ENCODE data around the gene RNLS. TPM values are rescaled to one million over a fixed set of nuclear protein-coding genes. Genes with fewer than 3 reads are reported as not detected.

Gene RNLS
- 10 to 100 TPM; 16.5 to 17.6 (median 17.5) TPM for polyA plus RNA-seq (ENCODE audit: insufficient read length in 3 of 3)

DNA sequence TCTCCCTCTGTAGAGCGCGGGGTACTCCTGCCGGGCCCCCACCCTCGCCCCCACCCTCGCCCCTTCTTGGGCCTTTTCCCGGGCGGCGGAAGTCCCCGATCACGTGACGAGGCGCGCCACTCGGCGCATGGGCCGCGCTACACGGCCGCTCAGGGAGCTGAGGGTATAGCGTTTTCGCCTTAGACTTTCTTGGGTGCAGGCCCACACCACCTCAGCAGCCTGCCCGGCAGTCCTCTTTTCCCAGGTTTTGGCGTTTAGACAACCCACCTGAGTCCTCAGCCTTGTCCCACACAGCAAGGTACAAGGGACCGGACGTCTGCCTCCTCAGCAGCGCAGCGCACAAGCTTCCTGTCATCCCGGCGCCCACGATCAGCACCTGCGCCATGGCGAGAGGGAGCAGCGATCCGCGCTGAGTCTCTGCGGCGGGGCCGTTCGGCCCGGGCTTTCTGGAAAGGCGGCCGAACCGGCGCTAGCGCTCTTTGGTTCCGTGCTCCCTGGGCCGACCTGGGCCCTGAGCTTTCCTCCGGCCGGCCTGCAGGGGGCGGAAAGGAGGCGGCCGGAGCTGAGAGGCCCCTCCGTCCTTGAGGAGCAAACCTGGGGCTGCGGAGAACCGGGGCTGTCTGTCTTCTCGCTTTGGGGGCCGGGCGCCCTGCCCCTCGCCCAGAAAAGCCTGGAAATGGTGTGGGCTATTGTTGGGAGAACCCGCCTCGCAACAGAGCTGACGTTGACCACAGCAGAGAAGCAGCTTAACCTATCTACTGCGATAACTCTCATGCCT lies at the start of gene RNLS:
Gene RNLS (minus strand): TSS at position 513 of the 778 bp plus-strand sequence.
- DNase-seq (ENCODE audit: low read depth in 3 of 3, low spot score in 2 of 3): peak; percentile 54 to 58 (median 56)

DNA sequence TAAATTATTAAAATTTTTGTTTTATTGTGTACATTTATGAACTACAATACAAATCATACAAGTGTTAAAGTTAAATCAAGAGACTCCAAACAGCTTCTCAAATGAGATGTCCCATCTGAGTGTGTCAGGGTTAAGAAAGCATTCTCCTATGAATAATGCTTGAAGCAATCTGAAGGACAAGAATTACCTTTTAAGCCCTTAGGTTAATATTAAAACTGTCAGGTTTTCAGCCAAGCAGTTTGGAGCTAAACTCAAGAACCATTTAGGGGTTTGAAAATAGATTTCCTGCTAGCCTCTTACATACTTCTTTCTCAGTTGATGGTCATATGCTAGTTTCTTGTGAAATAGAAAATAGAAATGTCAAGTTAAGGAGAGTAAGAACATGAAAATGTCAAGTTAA lies 41.7 kb upstream of the RNLS start:
- no peak for DNase-seq (ENCODE audit: low read depth in 3 of 3, low spot score in 2 of 3)

GRCh38 chr10:88623835-88624234 lies 40.7 kb upstream of the RNLS start:
- no peak for DNase-seq (ENCODE audit: low read depth in 3 of 3, low spot score in 2 of 3)

GRCh38 chr10:88620441-88620840 lies 37.3 kb upstream of the RNLS start:
- no peak for DNase-seq (ENCODE audit: low read depth in 3 of 3, low spot score in 2 of 3)

GRCh38 chr10:88618496-88618895 lies 35.4 kb upstream of the RNLS start:
- no peak for DNase-seq (ENCODE audit: low read depth in 3 of 3, low spot score in 2 of 3)

GRCh38 chr10:88617772-88618300 lies 34.7 kb upstream of the RNLS start:
- no peak for DNase-seq (ENCODE audit: low read depth in 3 of 3, low spot score in 2 of 3)

GRCh38 chr10:88616250-88616977 lies 33.3 kb upstream of the RNLS start:
- no peak for DNase-seq (ENCODE audit: low read depth in 3 of 3, low spot score in 2 of 3)

DNA sequence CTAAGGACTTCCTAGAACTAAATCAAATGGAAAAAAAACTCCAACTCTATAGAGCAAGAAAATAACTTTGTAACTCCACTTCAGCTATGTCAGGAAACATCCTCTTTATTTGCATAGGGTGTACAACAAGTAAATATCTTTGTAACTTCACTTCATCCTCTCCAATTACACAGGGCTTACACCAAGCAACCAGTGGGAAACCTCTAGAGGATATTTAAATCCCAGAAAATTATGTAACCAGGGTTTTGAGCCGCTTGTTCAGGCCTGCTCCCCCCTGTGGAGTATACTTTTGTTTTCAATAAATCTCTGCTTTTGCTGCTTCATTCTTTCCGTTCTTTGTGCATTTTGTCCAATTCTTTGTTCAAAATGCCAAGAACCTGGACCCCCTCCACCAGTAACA lies 25.7 kb upstream of the RNLS start:
- no peak for DNase-seq (ENCODE audit: low read depth in 3 of 3, low spot score in 2 of 3)

DNA sequence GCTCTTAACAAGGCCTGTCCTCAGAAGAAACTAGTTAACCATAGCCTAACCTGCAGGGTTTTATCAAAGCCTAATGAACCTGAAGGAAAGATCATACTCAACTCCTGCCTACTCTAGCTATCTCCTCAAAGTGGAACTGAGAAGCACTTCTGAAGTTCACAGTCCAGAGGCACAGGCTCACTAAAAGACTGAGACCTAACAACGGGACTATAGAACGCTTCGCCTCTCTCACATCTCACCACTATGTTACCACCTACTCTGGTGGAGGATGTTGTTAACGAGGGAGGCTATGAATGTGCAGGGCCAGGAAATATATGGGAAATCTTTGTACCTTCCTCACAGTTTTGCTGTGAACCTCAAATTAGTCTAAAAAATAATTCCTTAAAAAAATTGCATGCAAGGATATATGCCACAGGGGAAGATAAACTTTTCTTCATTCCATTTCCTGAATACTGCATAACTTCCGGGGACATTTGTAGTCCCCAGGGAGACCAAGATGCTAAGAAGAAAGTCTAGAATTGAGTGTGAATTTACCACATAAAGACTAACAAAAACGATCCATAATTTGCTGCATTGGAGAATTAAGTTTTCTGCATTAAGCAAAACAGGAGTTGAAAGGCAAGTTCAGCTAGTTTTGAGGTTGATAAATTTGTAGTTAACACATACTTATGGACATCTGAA lies 25.1 kb upstream of the RNLS start:
- DNase-seq (ENCODE audit: low read depth in 3 of 3, low spot score in 2 of 3): no peak

GRCh38 chr10:88598055-88598454 lies 14.9 kb upstream of the RNLS start:
- DNase-seq (ENCODE audit: low read depth in 3 of 3, low spot score in 2 of 3): no peak

DNA sequence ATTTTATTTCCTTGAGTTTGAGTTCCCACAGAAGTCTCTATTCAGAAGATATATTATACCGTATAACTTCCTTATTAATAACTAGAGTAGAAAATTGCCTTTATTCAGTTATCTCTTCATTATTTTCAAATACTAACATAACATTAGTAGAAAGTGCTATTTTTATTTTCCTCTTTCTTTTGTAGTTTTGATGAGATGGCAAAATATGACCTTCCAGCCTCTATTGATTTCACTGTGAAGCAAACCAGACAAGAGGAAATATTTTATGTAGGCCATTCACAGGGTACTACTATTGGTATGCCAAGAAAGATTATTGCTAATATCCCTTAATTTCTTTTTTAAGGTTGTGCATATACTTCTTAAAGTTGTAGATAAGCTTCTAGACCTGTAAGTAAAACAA lies 11.4 kb upstream of the RNLS start:
- no peak for DNase-seq (ENCODE audit: low read depth in 3 of 3, low spot score in 2 of 3)

GRCh38 chr10:88592906-88593305 lies 9.8 kb upstream of the RNLS start:
- DNase-seq (ENCODE audit: low read depth in 3 of 3, low spot score in 2 of 3): no peak

- no peak for DNase-seq (ENCODE audit: low read depth in 3 of 3, low spot score in 2 of 3)
These were observed 9.3 kb upstream of the RNLS start for GRCh38 chr10:88592381-88592780.

- DNase-seq (ENCODE audit: low read depth in 3 of 3, low spot score in 2 of 3): no peak
These were observed 3.3 kb upstream of the RNLS start, which contains the start of gene LIPJ for GRCh38 chr10:88586462-88586861. Gene LIPJ, plus strand, starts transcription at chr10:88586762. Its CDS starts 3,926 bp downstream, at chr10:88590688.

DNA sequence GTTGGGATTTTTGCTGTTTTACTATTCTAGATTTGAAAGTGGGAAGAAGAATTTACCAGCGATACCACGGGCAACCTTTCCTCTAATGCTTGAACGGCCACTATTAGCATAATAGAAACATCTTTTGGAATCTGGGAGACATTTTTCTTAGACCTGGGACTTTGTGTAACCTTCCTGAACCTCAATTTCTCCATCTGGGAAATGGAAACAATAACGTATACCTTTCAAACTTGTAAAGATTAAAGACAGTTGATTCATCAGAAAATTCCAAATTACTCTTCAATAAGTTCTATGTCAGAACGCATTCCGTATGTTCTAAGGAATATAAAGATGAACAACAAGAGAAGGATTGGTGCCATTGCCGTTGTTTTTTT lies 453 bp upstream of the RNLS start:
- DNase-seq (ENCODE audit: low read depth in 3 of 3, low spot score in 2 of 3): no peak

DNA sequence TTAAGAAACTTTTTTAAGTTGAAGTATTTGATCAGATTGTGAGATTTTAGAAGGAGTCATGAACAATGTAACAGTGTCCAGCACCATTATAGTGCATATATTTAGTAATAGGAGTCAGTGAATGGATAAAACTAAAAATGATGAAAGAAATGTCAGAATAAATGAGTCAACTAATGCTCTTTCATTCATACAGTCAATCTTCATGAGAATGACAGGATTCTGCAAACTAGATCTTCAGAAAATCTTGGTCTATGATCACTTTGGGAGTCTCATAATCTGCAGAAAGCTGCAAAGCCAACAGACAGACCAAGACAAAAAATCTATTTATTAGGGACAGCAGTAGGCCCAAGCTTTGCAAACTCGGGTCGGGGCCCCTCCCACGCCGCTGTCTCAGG lies 710 bp downstream of the RNLS start:
- DNase-seq (ENCODE audit: low read depth in 3 of 3, low spot score in 2 of 3): no peak

DNA sequence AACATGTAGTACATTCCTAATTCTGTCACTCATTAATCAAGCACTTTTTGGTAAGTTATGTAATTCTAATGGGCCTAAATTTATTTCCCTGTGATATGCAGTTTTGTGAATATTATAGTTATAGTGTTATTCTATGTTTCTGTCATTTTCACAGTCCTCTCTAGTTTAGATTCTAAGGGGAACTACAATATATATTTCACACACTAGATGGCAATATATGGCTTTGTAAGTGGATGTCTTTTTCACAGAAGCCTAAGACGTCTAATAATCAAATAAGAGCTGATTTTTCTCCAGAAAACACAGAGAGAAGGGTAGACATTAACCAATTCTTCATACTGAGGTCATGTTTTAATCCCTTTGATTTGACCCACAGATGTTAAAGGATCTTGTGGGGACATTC lies 18.0 kb downstream of the RNLS start:
- no peak for DNase-seq (ENCODE audit: low read depth in 3 of 3, low spot score in 2 of 3)

- DNase-seq (ENCODE audit: low read depth in 3 of 3, low spot score in 2 of 3): no peak
These were observed 21.0 kb downstream of the RNLS start for GRCh38 chr10:88562152-88562551.

- DNase-seq (ENCODE audit: low read depth in 3 of 3, low spot score in 2 of 3): no peak
These were observed 25.5 kb downstream of the RNLS start for GRCh38 chr10:88557658-88558057.

GRCh38 chr10:88557256-88557655 lies 25.9 kb downstream of the RNLS start:
- no peak for DNase-seq (ENCODE audit: low read depth in 3 of 3, low spot score in 2 of 3)

DNA sequence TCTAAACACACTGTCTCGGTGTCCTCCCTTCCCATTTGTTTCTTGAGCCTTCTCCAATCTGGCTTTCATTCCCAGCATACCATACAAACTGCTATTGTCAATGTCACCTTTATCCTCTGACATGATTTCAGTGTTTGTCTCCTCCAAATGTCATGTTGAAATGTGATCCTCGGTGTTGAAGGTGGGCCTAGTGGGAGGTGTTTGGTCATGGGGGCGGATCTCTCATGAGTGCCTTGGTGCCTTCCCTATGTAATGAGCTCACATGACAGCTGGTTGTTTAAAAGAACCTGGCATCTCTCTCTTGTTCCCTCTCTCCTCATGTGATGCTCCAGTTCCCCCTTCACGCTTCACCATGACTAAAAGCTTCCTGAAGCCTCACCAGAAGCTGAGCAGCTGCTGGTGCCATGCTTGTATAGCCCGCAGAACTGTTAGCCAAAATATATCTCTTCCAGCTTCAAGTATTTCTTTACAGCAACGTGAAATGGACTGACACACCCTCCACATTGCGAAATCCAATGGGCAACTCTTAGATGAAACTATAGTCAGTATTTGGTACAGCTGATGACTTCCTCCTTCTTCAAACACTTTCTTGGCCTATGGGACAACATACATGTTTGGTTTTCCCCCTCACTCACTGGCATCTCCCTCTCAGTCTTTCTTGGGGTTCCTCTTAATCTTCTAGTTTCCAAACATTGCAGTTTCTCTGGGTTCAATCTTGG lies 27.8 kb downstream of the RNLS start:
- DNase-seq (ENCODE audit: low read depth in 3 of 3, low spot score in 2 of 3): no peak
